Measurements from ENCODE around the gene AREL1.

DNA sequence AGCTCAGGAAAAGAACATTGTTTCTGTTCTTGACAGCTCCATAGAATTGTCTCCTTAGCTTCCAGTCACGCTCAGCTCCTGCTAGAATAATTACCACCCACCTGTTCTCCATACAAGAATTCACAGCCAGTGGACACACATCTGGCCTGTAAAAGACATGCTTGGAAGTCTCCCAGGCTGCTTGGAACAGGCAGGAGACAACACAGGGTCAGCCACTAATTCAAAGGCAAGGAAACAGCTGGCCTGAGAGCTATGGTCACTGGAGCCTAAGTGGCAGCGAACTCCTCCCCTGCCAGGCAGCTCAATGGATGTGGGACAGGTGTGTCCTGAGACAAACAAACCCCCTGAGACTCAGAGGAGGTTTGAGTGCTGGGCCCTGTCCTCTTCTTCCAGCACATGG, 77.9 kb downstream of the AREL1 start:
- TF ChIP-seq CTCF (IDR thresholded peaks at IDR 0.05) (no peak), POLR2A (IDR thresholded peaks at IDR 0.05) (no peak)

Data from Peyer's patch (tissue), 4 donors.